SK-N-SH (cell line): Measurements from ENCODE around the gene DUSP2. TPM values are rescaled to one million over a fixed set of nuclear protein-coding genes. Genes with fewer than 3 reads are reported as not detected.

ENCODE experiments used
- CTCF ChIA-PET: fragments of 300-600, 350-600 bp; formaldehyde crosslinking; extraction: SDS; loops from one replicate; lab custom pipeline; 2021; lab: Yijun Ruan, JAX
- POLR2A ChIA-PET: fragments of 350-600 bp; sonication (Branson Sonifier 250); formaldehyde crosslinking; extraction: SDS; loops from one replicate; lab custom pipeline; 2020; ENCODE audit warnings: antibody characterized with exemption, inconsistent platforms; lab: Yijun Ruan, JAX
- DNase-seq: peaks from one replicate; pipeline ENCODE4 v3.0.0; 2012
- H2AFZ ChIP-seq: fragments of 200-600 bp; sonication (generic); 2 replicates; pipeline ENCODE4 v1.8.1; 2016; ENCODE audit warnings: antibody characterized with exemption, mild to moderate bottlenecking, low read depth
- H3F3A ChIP-seq: fragments of 200-600 bp; sonication (generic); replicated peaks from 2 replicates; pipeline ENCODE3; 2016; ENCODE audit warnings: antibody characterized with exemption, mild to moderate bottlenecking; ENCODE audit not compliant: insufficient read depth
- H3K27ac ChIP-seq, 2 experiments: fragments of 200-500 bp in 1 of 2; fragments of 200-600 bp in 1 of 2; sonication (Bioruptor generic) in 1 of 2; sonication (generic), shearing (Covaris generic) in 1 of 2; 2 replicates each; pipeline versions ENCODE4 v1.5.1 to v1.6.1; 2014 to 2016; ENCODE audit warnings: low read depth in 2 of 2, inconsistent platforms in 1 of 2, low read length in 1 of 2, mild to moderate bottlenecking in 1 of 2, mixed read lengths in 1 of 2
- H3K27me3 ChIP-seq: fragments of 200-600 bp; sonication (generic), shearing (Covaris generic); 2 replicates; pipeline ENCODE4 v1.6.1; 2016; ENCODE audit warnings: mixed run types; ENCODE audit not compliant: insufficient read depth
- H3K36me3 ChIP-seq, 2 experiments: fragments of 200-500 bp in 1 of 2; fragments of 200-600 bp in 1 of 2; sonication (Bioruptor generic) in 1 of 2; sonication (generic) in 1 of 2; replicated peaks in 1 of 2; 2 replicates each; pipeline versions ENCODE3 to v1.5.1; 2014 to 2016; ENCODE audit warnings: low read length in 1 of 2, mild to moderate bottlenecking in 1 of 2; ENCODE audit not compliant: insufficient read depth in 2 of 2, control insufficient read depth in 1 of 2
- H3K4me1 ChIP-seq, 2 experiments: fragments of 200-500 bp in 1 of 2; fragments of 200-600 bp in 1 of 2; sonication (Bioruptor generic) in 1 of 2; sonication (generic), shearing (Covaris generic) in 1 of 2; 2 replicates each; pipeline versions ENCODE4 v1.5.1 to v1.6.1; 2014 to 2016; ENCODE audit warnings: low read depth in 1 of 2, low read length in 1 of 2, mixed run types in 1 of 2; ENCODE audit not compliant: insufficient read depth in 2 of 2, control insufficient read depth in 1 of 2
- H3K4me2 ChIP-seq: fragments of 200-600 bp; sonication (generic), shearing (Covaris generic); 2 replicates; pipeline ENCODE4 v1.6.1; 2017; ENCODE audit warnings: mixed run types
- H3K4me3 ChIP-seq, 2 experiments: fragments of 200-500 bp in 1 of 2; fragments of 200-600 bp in 1 of 2; sonication (Bioruptor generic) in 1 of 2; sonication (generic), shearing (Covaris generic) in 1 of 2; 2 replicates each; pipeline versions ENCODE4 v1.5.1 to v1.8.1; 2014 to 2016; ENCODE audit warnings: low read depth in 2 of 2, inconsistent platforms in 1 of 2, low read length in 1 of 2, mild to moderate bottlenecking in 1 of 2, mixed read lengths in 1 of 2, moderate library complexity in 1 of 2
- H3K79me2 ChIP-seq: fragments of 200-600 bp; sonication (generic); 2 replicates; pipeline ENCODE4 v1.8.1; 2017; ENCODE audit warnings: mild to moderate bottlenecking; ENCODE audit not compliant: insufficient read depth
- H3K9ac ChIP-seq: fragments of 200-600 bp; sonication (generic); 2 replicates; pipeline ENCODE4 v1.6.1; 2017; ENCODE audit warnings: mixed run types
- H3K9me2 ChIP-seq: fragments of 200-600 bp; sonication (generic); 2 replicates; pipeline ENCODE4 v1.6.1; 2017; ENCODE audit warnings: mixed run types
- H3K9me3 ChIP-seq: fragments of 200-600 bp; sonication (generic); 2 replicates; pipeline ENCODE4 v1.6.1; 2017; ENCODE audit warnings: mixed run types, mild to moderate bottlenecking, moderate library complexity
- H4K20me1 ChIP-seq: fragments of 200-600 bp; sonication (generic); 2 replicates; pipeline ENCODE4 v1.6.1; 2017; ENCODE audit warnings: mild to moderate bottlenecking, mixed run types; ENCODE audit not compliant: insufficient read depth
- CHD2 ChIP-seq: fragments of 150-350 bp; IDR thresholded peaks from 2 replicates; pipeline ENCODE4 v1.6.1; 2018; ENCODE audit warnings: low read length; ENCODE audit not compliant: partially characterized antibody
- ELF1 ChIP-seq: IDR thresholded peaks from 2 replicates; pipeline ENCODE4 v1.4.0; 2012
- EZH2phosphoT487 ChIP-seq: fragments of 200-600 bp; sonication (generic); IDR thresholded peaks from 2 replicates; pipeline ENCODE4 v1.6.1; 2017; ENCODE audit warnings: low read depth, mixed run types, mild to moderate bottlenecking, antibody characterized with exemption, moderate library complexity, borderline replicate concordance
- FOSL2 ChIP-seq: IDR thresholded peaks from 2 replicates; pipeline ENCODE4 v1.4.0; 2012; ENCODE audit warnings: low read depth, mild to moderate bottlenecking, moderate library complexity, borderline replicate concordance
- FOXM1 ChIP-seq: IDR thresholded peaks from 2 replicates; pipeline ENCODE4 v1.4.0; 2012; ENCODE audit warnings: low read depth, mild to moderate bottlenecking
- GABPA ChIP-seq: IDR thresholded peaks from 2 replicates; pipeline ENCODE4 v1.4.0; 2012; ENCODE audit warnings: low read depth, mild to moderate bottlenecking
- GATA2 ChIP-seq: sonication (generic); formaldehyde crosslinking; IDR thresholded peaks from 2 replicates; pipeline ENCODE4 v1.5.0; 2020; ENCODE audit warnings: mild to moderate bottlenecking, missing genetic modification reagents
- POLR2AphosphoS5 ChIP-seq: IDR thresholded peaks from 2 replicates; pipeline ENCODE4 v1.6.1; 2012; ENCODE audit warnings: low read depth, low read length
- RAD21 ChIP-seq: IDR thresholded peaks from 2 replicates; pipeline ENCODE4 v1.6.1; 2012; ENCODE audit warnings: mild to moderate bottlenecking, low read length
- RCOR1 ChIP-seq: fragments of 150-350 bp; IDR thresholded peaks from 2 replicates; pipeline ENCODE4 v1.6.1; 2017; ENCODE audit warnings: antibody characterized with exemption, low read length
- RFX5 ChIP-seq: IDR thresholded peaks from 2 replicates; pipeline ENCODE4 v1.6.1; 2012; ENCODE audit warnings: mild to moderate bottlenecking, improper control_type of control experiment, low read length
- RXRA ChIP-seq: IDR thresholded peaks from 2 replicates; pipeline ENCODE4 v1.4.0; 2012; ENCODE audit warnings: low read depth, mild to moderate bottlenecking, borderline replicate concordance
- SMC3 ChIP-seq: IDR thresholded peaks from 2 replicates; pipeline ENCODE4 v1.6.1; 2012; ENCODE audit warnings: low read depth, low read length, improper control_type of control experiment
- TCF12 ChIP-seq: IDR thresholded peaks from 2 replicates; pipeline ENCODE4 v1.4.0; 2012
- TEAD4 ChIP-seq: IDR thresholded peaks from 2 replicates; pipeline ENCODE4 v1.4.0; 2012; ENCODE audit warnings: mild to moderate bottlenecking, borderline replicate concordance; ENCODE audit not compliant: insufficient read depth
- YY1 ChIP-seq: IDR thresholded peaks from 2 replicates; pipeline ENCODE4 v1.4.0; 2012; ENCODE audit warnings: low read depth, mild to moderate bottlenecking
- WGBS: methylation state at CpG from one replicate; pipeline ENCODE4 v1.1.6; 2017; ENCODE audit warnings: low lambda C conversion rate; 5-methylcytosine and 5-hydroxymethylcytosine counted together
- polyA plus RNA-seq, 3 experiments: library from polyadenylated mRNA; depleted of rRNA; stranded (reverse); fragments of >200 nt; gene quantifications; 2 replicates each; pipeline ENCODE4 v1.2.3, GENCODE V29; 2012
- TF ChIP-seq, protein P1 (sequence below): IDR thresholded peaks from 2 replicates; pipeline ENCODE4 v1.4.0; 2012; ENCODE audit warnings: low read depth, borderline replicate concordance
- TF ChIP-seq, protein P2 (sequence below): IDR thresholded peaks from 2 replicates; pipeline ENCODE4; 2012
- TF ChIP-seq, protein P3 (sequence below): fragments of 150-350 bp; IDR thresholded peaks from 2 replicates; pipeline ENCODE4 v1.6.1; 2016; ENCODE audit warnings: mild to moderate bottlenecking, low read depth, low read length
- TF ChIP-seq, protein P4 (sequence below): IDR thresholded peaks from 2 replicates; pipeline ENCODE4 v1.4.0; 2012; ENCODE audit warnings: low read depth, borderline replicate concordance
- TF ChIP-seq, protein P5 (sequence below): IDR thresholded peaks from 2 replicates; pipeline ENCODE4 v1.6.1; 2012; ENCODE audit warnings: mild to moderate bottlenecking, low read depth, low read length, moderate library complexity

DUSP2 gene
- polyA plus RNA-seq, 1 of the 3 experiments (the other 2 are of a cell fraction) = 0.79 TPM

DNA sequence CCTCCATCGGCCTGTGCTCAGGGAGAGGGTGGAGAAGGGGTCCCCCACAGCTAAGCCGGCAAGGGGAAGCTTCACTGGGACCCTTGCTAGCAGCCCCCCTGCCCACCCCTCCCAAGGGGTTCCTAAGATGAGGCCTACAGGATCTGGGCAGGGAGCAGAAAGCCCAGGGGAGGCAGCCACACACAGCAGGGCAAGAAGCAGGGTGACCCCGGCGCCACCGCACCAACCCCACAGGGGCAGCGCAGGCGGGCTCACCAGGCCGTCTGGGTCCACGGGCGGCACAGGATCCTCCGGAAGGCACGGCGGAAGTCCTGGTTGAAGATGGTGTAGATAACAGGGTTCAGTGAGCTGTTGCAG lies 30.7 kb downstream of the DUSP2 start (continued):
- TF ChIP-seq, protein P1, sequence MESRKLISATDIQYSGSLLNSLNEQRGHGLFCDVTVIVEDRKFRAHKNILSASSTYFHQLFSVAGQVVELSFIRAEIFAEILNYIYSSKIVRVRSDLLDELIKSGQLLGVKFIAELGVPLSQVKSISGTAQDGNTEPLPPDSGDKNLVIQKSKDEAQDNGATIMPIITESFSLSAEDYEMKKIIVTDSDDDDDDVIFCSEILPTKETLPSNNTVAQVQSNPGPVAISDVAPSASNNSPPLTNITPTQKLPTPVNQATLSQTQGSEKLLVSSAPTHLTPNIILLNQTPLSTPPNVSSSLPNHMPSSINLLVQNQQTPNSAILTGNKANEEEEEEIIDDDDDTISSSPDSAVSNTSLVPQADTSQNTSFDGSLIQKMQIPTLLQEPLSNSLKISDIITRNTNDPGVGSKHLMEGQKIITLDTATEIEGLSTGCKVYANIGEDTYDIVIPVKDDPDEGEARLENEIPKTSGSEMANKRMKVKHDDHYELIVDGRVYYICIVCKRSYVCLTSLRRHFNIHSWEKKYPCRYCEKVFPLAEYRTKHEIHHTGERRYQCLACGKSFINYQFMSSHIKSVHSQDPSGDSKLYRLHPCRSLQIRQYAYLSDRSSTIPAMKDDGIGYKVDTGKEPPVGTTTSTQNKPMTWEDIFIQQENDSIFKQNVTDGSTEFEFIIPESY = no peak

DNA sequence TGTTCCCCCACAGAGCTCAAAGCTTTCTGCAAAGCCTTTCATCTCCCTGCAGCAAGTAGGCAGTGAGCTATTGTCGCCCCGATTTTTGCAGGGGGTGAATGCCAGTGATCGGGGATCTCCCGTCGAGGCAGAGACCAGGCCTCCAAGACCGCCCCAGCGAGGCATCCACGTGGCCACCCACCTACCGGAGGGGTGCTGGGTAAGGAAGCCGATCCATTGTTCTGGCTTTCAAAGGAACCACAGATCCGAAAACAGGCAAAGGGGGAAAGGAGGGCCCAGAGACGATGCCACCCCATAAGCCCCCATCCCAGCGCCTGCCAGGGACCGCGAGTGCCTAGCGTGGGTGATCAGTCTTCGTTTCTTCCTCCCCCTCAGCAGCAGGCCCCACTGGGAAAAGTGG lies 31.3 kb downstream of the DUSP2 start:
- Histone ChIP-seq H4K20me1 (no peaks in the 10 kb centered on the region), H2AFZ (no peak overlapping the region), H3K4me3 (no peak overlapping the region), H3K4me2 (no peak overlapping the region), H3K9me3 (no peaks in the 10 kb centered on the region), H3K4me1 (peaks cover 0 to 17% of the 10 kb centered on the region in 2 experiments; a peak in 1 of 4 replicates), H3K9me2 (no peaks in the 10 kb centered on the region), H3K9ac (no peak overlapping the region), H3K36me3 (no peaks in the 10 kb centered on the region), H3K27ac (no peak overlapping the region), H3K79me2 (no peaks in the 10 kb centered on the region), H3K27me3 (no peaks in the 10 kb centered on the region), H3F3A (no peaks in the 10 kb centered on the region)
- DNase-seq = no peak
- ChIA-PET CTCF (interaction anchor here (1.6 kb wide), 1 partner anchor 32 kb away, joined by 3 read pairs; no protein-coding TSS in a partner anchor), POLR2A (no interaction called here)
- TF ChIP-seq RFX5 (no peak), TEAD4 (no peak), GATA2 (CRISPR knock-in tag) (no peak), GABPA (no peak), SMC3 (no peak), RCOR1 (no peak), YY1 (no peak), POLR2AphosphoS5 (no peak), FOXM1 (no peak), ELF1 (no peak), FOSL2 (no peak), RXRA (no peak), CHD2 (no peak), EZH2phosphoT487 (no peak), RAD21 (no peak), TCF12 (no peak)
- TF ChIP-seq, protein P2, sequence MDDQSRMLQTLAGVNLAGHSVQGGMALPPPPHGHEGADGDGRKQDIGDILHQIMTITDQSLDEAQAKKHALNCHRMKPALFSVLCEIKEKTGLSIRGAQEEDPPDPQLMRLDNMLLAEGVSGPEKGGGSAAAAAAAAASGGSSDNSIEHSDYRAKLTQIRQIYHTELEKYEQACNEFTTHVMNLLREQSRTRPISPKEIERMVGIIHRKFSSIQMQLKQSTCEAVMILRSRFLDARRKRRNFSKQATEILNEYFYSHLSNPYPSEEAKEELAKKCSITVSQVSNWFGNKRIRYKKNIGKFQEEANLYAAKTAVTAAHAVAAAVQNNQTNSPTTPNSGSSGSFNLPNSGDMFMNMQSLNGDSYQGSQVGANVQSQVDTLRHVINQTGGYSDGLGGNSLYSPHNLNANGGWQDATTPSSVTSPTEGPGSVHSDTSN = no peak
- TF ChIP-seq, protein P3, sequence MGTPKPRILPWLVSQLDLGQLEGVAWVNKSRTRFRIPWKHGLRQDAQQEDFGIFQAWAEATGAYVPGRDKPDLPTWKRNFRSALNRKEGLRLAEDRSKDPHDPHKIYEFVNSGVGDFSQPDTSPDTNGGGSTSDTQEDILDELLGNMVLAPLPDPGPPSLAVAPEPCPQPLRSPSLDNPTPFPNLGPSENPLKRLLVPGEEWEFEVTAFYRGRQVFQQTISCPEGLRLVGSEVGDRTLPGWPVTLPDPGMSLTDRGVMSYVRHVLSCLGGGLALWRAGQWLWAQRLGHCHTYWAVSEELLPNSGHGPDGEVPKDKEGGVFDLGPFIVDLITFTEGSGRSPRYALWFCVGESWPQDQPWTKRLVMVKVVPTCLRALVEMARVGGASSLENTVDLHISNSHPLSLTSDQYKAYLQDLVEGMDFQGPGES = no peak
- TF ChIP-seq, protein P4, sequence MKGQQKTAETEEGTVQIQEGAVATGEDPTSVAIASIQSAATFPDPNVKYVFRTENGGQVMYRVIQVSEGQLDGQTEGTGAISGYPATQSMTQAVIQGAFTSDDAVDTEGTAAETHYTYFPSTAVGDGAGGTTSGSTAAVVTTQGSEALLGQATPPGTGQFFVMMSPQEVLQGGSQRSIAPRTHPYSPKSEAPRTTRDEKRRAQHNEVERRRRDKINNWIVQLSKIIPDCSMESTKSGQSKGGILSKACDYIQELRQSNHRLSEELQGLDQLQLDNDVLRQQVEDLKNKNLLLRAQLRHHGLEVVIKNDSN = no peak
- TF ChIP-seq, protein P5, sequence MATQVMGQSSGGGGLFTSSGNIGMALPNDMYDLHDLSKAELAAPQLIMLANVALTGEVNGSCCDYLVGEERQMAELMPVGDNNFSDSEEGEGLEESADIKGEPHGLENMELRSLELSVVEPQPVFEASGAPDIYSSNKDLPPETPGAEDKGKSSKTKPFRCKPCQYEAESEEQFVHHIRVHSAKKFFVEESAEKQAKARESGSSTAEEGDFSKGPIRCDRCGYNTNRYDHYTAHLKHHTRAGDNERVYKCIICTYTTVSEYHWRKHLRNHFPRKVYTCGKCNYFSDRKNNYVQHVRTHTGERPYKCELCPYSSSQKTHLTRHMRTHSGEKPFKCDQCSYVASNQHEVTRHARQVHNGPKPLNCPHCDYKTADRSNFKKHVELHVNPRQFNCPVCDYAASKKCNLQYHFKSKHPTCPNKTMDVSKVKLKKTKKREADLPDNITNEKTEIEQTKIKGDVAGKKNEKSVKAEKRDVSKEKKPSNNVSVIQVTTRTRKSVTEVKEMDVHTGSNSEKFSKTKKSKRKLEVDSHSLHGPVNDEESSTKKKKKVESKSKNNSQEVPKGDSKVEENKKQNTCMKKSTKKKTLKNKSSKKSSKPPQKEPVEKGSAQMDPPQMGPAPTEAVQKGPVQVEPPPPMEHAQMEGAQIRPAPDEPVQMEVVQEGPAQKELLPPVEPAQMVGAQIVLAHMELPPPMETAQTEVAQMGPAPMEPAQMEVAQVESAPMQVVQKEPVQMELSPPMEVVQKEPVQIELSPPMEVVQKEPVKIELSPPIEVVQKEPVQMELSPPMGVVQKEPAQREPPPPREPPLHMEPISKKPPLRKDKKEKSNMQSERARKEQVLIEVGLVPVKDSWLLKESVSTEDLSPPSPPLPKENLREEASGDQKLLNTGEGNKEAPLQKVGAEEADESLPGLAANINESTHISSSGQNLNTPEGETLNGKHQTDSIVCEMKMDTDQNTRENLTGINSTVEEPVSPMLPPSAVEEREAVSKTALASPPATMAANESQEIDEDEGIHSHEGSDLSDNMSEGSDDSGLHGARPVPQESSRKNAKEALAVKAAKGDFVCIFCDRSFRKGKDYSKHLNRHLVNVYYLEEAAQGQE = no peak
- 79% methylated on average over 14 of the region's 17 CpGs for WGBS
